ENCODE data around the gene MMP14.
A peak's percentile ranks its signal among the peaks of the same experiment; 100 is the strongest.

MMP14 gene

DNA sequence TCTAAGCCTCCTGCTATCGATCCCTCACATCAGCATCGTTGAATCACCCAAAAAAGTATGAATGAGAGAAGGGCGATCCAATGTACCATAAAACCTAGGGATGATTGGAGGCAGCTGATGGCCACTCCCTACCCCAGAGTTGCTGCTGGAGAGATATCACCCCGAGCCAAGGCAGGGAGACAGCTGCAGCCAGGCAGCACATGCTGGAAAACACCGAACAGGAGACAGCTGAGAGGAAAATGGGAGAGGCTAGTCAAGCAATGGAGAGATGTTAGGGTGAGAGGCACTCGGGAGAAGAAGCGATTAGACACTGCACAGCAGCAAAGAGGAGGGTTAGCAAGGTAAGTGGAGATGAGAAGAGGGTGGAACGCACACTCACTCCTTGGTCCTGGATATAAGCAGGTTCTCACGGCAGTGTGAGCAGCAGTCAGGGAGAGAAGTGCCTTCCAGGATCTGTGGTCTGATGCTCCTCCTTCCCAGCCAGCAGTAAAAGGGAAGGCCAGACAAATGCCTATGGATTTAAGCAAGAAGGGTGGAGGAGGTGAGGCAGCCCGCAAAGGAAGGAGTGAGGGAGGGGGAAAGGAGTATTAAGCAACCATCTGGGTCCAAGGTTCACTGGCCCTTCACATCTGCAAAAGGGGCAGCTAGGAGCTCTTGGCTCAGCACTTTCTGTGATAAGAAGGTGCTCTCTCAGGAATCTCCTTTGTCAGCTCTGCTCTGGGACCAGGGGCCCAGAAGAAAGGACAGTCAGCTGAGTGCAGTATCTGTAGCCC, 21.3 kb upstream of the MMP14 start, which contains the start of gene SLC7A7:
Gene SLC7A7 (minus strand): TSS at position 495 of the 773 bp plus-strand sequence. CDS start 2,037 bp downstream, outside the sequence.
- Histone ChIP-seq H3K4me3 (ENCODE audit: insufficient read length, low read depth) (peak within 1 kb of the TSS; percentile 28), H3K36me3 (ENCODE audit: insufficient read depth, insufficient read length, low read length) (peaks cover 5% of the 10 kb centered on the region), H3K4me1 (ENCODE audit: insufficient read depth, insufficient read length) (peaks cover 18% of the 10 kb centered on the region), H3K27me3 (ENCODE audit: insufficient read depth, insufficient read length) (no peaks in the 10 kb centered on the region), H3K9me3 (ENCODE audit: insufficient read depth, low read length) (no peaks in the 10 kb centered on the region), H3K9ac (ENCODE audit: insufficient read length, low read depth) (peak within 1 kb of the TSS; percentile 67)
- TF ChIP-seq SUZ12 (IDR thresholded peaks at IDR 0.05; ENCODE audit: extremely low read depth, insufficient read depth, insufficient read length) (no peak), ZNF274 (IDR thresholded peaks at IDR 0.05; ENCODE audit: low read depth, low read length) (no peak), YY1 (IDR thresholded peaks at IDR 0.05; ENCODE audit: insufficient read depth, insufficient read length) (no peak)
- DNase-seq (ENCODE audit: low read depth, low spot score), result no peak

GRCh38 chr14:22819151-22819988, 17.0 kb upstream of the MMP14 start:
- DNase-seq (ENCODE audit: low read depth, low spot score), result no peak
- Histone ChIP-seq H3K36me3 (ENCODE audit: insufficient read depth, insufficient read length, low read length) (no peaks in the 10 kb centered on the region), H3K27me3 (ENCODE audit: insufficient read depth, insufficient read length) (no peaks in the 10 kb centered on the region), H3K4me3 (ENCODE audit: insufficient read length, low read depth) (no peak overlapping the region), H3K9ac (ENCODE audit: insufficient read length, low read depth) (no peak overlapping the region), H3K4me1 (ENCODE audit: insufficient read depth, insufficient read length) (peaks cover 20% of the 10 kb centered on the region), H3K9me3 (ENCODE audit: insufficient read depth, low read length) (no peaks in the 10 kb centered on the region)
- TF ChIP-seq ZNF274 (IDR thresholded peaks at IDR 0.05; ENCODE audit: low read depth, low read length) (no peak), SUZ12 (IDR thresholded peaks at IDR 0.05; ENCODE audit: extremely low read depth, insufficient read depth, insufficient read length) (no peak), YY1 (IDR thresholded peaks at IDR 0.05; ENCODE audit: insufficient read depth, insufficient read length) (no peak)

DNA sequence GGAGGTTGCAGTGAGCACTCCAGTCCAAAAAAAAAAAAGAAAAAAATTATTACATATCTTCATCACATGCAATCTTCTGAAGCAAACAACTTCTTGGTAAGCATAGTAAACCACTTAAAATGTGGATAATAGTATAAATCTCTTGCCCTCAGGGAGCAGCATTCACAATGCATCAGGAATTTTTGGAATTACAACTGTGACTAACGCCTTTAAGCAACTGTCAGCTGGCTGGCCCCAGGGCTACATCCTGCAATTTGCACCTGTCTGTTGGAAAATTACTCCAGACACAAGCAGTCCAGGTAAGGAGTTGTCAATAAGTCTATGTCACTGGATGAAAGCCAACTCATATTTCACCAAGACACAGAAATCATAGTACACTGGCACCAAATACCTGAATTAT, 15.7 kb upstream of the MMP14 start:
- TF ChIP-seq SUZ12 (IDR thresholded peaks at IDR 0.05; ENCODE audit: extremely low read depth, insufficient read depth, insufficient read length) (no peak), ZNF274 (IDR thresholded peaks at IDR 0.05; ENCODE audit: low read depth, low read length) (no peak), YY1 (IDR thresholded peaks at IDR 0.05; ENCODE audit: insufficient read depth, insufficient read length) (no peak)
- Histone ChIP-seq H3K4me3 (ENCODE audit: insufficient read length, low read depth) (no peak overlapping the region), H3K9ac (ENCODE audit: insufficient read length, low read depth) (no peak overlapping the region), H3K27me3 (ENCODE audit: insufficient read depth, insufficient read length) (no peaks in the 10 kb centered on the region), H3K4me1 (ENCODE audit: insufficient read depth, insufficient read length) (peaks cover 10% of the 10 kb centered on the region), H3K9me3 (ENCODE audit: insufficient read depth, low read length) (no peaks in the 10 kb centered on the region), H3K36me3 (ENCODE audit: insufficient read depth, insufficient read length, low read length) (no peaks in the 10 kb centered on the region)
- DNase-seq (ENCODE audit: low read depth, low spot score), result no peak

DNA sequence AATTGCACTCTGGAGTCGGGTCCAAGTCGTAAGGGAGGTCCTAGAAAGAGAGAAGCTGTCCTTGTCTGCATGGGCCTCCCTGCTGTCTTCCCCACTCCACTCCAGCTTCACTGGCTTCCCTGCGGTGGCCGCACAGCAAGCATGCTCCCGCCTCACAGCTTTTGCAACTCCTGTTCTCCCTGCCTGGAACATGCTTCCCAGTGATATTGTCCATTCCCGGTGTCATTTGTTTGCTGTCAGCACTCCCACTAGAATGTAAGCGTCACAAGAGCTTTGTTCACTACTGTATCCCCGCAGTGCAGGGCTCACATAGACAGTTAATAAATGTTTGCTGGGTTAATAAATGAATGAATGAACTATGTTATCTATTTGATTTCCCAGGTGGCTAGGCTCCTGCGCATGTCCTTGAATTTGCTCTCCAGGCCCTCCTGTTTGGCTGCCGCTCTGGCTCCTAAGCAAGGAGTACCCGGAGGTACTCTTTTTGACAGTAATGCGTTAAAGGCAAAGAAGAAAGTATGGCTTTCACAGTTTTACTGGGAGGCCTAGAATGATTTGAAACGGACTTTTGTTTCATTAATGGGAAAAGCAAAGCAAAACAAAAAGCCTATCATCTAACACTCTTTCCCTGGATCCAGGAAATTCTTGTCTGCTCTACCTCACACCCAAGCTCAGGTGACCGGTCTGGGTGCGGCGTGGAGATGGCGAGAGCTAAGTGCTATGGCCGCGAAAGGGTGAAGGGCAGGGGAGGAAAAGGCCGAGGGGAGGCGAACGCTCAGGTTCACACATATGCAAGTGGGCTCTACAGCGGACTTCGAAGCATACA, 15.0 kb upstream of the MMP14 start:
- H3K4me1 ChIP-seq (ENCODE audit: insufficient read depth, insufficient read length), result peaks cover 10% of the 10 kb centered on the region
- no peaks in the 10 kb centered on the region for H3K36me3 ChIP-seq (ENCODE audit: insufficient read depth, insufficient read length, low read length)
- H3K9ac ChIP-seq (ENCODE audit: insufficient read length, low read depth), result peak overlapping the region; percentile 76
- DNase-seq (ENCODE audit: low read depth, low spot score), result no peak
- no peaks in the 10 kb centered on the region for H3K9me3 ChIP-seq (ENCODE audit: insufficient read depth, low read length)
- TF ChIP-seq ZNF274 (IDR thresholded peaks at IDR 0.05; ENCODE audit: low read depth, low read length), result no peak
- no peak for TF ChIP-seq YY1 (IDR thresholded peaks at IDR 0.05; ENCODE audit: insufficient read depth, insufficient read length)
- TF ChIP-seq SUZ12 (IDR thresholded peaks at IDR 0.05; ENCODE audit: extremely low read depth, insufficient read depth, insufficient read length), result no peak
- H3K4me3 ChIP-seq (ENCODE audit: insufficient read length, low read depth), result peak overlapping the region; percentile 55
- H3K27me3 ChIP-seq (ENCODE audit: insufficient read depth, insufficient read length), result no peaks in the 10 kb centered on the region

DNA sequence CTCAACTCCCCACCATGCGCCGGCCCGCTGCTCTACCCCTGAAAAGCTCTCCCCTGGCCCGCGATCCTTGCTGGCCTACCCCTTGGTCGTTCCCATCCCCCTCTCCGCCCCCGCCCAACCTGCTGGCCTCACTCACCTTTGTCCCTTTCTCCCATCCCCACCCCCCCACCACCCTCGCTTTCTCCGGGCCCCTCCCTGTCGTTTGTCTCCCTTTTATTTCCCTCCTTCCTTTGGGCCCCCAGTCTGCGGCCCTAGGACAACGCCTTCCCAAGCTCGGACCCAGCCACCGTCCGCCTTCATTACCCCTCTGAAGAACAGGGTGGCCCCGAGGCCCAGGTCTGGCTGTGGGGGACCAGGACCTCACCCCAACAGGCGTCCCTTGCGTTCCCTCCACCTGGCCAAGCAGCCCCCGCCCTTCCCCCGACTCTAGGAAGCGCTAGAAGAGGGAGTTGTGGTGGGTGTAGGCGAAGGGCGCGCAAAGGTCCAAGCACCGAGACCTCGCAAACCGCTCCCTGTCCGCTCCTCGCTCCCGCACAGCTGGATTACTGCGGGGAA, 14.3 kb upstream of the MMP14 start:
- no peak for DNase-seq (ENCODE audit: low read depth, low spot score)
- peaks cover 10% of the 10 kb centered on the region for H3K4me1 ChIP-seq (ENCODE audit: insufficient read depth, insufficient read length)
- TF ChIP-seq YY1 (IDR thresholded peaks at IDR 0.05; ENCODE audit: insufficient read depth, insufficient read length), result no peak
- TF ChIP-seq ZNF274 (IDR thresholded peaks at IDR 0.05; ENCODE audit: low read depth, low read length), result no peak
- TF ChIP-seq SUZ12 (IDR thresholded peaks at IDR 0.05; ENCODE audit: extremely low read depth, insufficient read depth, insufficient read length), result no peak
- peak overlapping the region; percentile 83 for H3K9ac ChIP-seq (ENCODE audit: insufficient read length, low read depth)
- no peaks in the 10 kb centered on the region for H3K9me3 ChIP-seq (ENCODE audit: insufficient read depth, low read length)
- peak overlapping the region; percentile 55 for H3K4me3 ChIP-seq (ENCODE audit: insufficient read length, low read depth)
- H3K36me3 ChIP-seq (ENCODE audit: insufficient read depth, insufficient read length, low read length), result no peaks in the 10 kb centered on the region
- H3K27me3 ChIP-seq (ENCODE audit: insufficient read depth, insufficient read length), result no peaks in the 10 kb centered on the region

DNA sequence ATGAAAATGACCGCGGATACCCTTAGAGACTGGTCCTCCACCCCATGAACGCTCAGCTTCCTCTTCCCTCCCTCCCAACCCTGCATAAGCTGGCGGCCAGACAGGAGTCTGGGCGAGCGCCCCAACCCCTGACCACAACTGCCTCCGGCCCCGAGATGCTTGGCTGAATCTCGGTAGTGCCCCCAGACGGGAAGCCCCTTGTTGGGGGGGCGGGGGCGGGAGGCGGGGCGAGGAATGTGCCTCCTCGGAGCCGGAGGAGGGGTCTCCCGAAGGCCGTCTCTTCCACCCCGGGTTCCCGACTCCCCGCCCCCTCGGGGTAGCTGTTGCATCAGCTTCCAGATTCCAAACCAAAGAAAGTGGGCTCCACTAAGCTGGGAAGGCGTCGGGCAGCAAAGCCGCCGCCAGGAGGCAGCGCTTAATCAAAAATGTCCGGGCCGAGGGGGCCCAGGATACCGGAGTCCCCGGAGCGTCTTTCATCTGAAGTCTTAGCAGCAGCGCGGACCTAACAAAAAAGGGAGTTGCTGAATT, 13.8 kb upstream of the MMP14 start:
- Histone ChIP-seq H3K27me3 (ENCODE audit: insufficient read depth, insufficient read length) (no peaks in the 10 kb centered on the region), H3K4me1 (ENCODE audit: insufficient read depth, insufficient read length) (peaks cover 10% of the 10 kb centered on the region), H3K4me3 (ENCODE audit: insufficient read length, low read depth) (peak overlapping the region; percentile 55), H3K9ac (ENCODE audit: insufficient read length, low read depth) (peak overlapping the region; percentile 83), H3K36me3 (ENCODE audit: insufficient read depth, insufficient read length, low read length) (no peaks in the 10 kb centered on the region), H3K9me3 (ENCODE audit: insufficient read depth, low read length) (no peaks in the 10 kb centered on the region)
- TF ChIP-seq ZNF274 (IDR thresholded peaks at IDR 0.05; ENCODE audit: low read depth, low read length), result no peak
- no peak for TF ChIP-seq YY1 (IDR thresholded peaks at IDR 0.05; ENCODE audit: insufficient read depth, insufficient read length)
- TF ChIP-seq SUZ12 (IDR thresholded peaks at IDR 0.05; ENCODE audit: extremely low read depth, insufficient read depth, insufficient read length), result no peak
- peak; percentile 78 for DNase-seq (ENCODE audit: low read depth, low spot score)
